ENCODE measurements around the gene FGF18.

DNA sequence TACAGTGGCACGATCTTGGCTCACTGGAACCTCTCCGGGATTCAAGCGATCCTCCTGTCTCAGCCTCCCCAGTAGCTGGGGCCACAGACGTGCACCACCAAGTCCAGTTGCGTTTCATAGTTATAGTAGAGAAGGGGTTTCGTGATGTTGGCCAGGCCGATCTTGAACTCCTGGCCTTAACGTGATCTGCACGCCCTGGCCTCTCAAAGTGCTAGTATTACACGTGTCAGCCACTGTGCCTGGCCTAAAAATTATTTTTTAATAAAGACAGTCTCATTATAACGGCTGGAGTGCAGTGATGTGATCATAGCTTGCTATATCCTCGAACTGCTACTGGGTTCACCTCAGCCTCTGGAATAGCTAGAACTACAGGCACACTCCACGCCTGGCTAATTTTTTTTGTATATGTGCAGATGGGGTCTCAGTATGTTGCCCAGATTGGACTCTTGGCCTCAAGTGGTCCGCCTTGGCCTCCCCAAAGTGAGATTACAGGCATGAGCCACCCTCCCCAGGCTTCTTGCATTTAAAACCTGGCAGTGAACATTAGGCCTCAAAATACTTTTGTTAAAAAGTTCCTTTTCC lies 27.4 kb upstream of the FGF18 start:
- TF ChIP-seq, protein P1, sequence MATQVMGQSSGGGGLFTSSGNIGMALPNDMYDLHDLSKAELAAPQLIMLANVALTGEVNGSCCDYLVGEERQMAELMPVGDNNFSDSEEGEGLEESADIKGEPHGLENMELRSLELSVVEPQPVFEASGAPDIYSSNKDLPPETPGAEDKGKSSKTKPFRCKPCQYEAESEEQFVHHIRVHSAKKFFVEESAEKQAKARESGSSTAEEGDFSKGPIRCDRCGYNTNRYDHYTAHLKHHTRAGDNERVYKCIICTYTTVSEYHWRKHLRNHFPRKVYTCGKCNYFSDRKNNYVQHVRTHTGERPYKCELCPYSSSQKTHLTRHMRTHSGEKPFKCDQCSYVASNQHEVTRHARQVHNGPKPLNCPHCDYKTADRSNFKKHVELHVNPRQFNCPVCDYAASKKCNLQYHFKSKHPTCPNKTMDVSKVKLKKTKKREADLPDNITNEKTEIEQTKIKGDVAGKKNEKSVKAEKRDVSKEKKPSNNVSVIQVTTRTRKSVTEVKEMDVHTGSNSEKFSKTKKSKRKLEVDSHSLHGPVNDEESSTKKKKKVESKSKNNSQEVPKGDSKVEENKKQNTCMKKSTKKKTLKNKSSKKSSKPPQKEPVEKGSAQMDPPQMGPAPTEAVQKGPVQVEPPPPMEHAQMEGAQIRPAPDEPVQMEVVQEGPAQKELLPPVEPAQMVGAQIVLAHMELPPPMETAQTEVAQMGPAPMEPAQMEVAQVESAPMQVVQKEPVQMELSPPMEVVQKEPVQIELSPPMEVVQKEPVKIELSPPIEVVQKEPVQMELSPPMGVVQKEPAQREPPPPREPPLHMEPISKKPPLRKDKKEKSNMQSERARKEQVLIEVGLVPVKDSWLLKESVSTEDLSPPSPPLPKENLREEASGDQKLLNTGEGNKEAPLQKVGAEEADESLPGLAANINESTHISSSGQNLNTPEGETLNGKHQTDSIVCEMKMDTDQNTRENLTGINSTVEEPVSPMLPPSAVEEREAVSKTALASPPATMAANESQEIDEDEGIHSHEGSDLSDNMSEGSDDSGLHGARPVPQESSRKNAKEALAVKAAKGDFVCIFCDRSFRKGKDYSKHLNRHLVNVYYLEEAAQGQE (IDR thresholded peaks at IDR 0.05) = no peak
- TF ChIP-seq, protein P2, sequence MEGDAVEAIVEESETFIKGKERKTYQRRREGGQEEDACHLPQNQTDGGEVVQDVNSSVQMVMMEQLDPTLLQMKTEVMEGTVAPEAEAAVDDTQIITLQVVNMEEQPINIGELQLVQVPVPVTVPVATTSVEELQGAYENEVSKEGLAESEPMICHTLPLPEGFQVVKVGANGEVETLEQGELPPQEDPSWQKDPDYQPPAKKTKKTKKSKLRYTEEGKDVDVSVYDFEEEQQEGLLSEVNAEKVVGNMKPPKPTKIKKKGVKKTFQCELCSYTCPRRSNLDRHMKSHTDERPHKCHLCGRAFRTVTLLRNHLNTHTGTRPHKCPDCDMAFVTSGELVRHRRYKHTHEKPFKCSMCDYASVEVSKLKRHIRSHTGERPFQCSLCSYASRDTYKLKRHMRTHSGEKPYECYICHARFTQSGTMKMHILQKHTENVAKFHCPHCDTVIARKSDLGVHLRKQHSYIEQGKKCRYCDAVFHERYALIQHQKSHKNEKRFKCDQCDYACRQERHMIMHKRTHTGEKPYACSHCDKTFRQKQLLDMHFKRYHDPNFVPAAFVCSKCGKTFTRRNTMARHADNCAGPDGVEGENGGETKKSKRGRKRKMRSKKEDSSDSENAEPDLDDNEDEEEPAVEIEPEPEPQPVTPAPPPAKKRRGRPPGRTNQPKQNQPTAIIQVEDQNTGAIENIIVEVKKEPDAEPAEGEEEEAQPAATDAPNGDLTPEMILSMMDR (IDR thresholded peaks at IDR 0.05; ENCODE audit: low read depth, low read length, missing input control) = no peak
- TF ChIP-seq YY1 (IDR thresholded peaks at IDR 0.05) (no peak), RAD21 (IDR thresholded peaks at IDR 0.05) (no peak), SP1 (IDR thresholded peaks at IDR 0.05) (no peak), GABPA (IDR thresholded peaks at IDR 0.05 in 1 of 2, conservative IDR thresholded peaks at IDR 0.05 in 1 of 2) (no peak), EGR1 (IDR thresholded peaks at IDR 0.05; ENCODE audit: low read depth in 2 of 2) (no peak), HNF4G (IDR thresholded peaks at IDR 0.05) (no peak), TAF1 (conservative IDR thresholded peaks at IDR 0.05) (no peak), FOXA2 (IDR thresholded peaks at IDR 0.05) (no peak), RXRA (IDR thresholded peaks at IDR 0.05) (no peak), JUND (IDR thresholded peaks at IDR 0.05) (no peak)
- TF ChIP-seq, protein P3, sequence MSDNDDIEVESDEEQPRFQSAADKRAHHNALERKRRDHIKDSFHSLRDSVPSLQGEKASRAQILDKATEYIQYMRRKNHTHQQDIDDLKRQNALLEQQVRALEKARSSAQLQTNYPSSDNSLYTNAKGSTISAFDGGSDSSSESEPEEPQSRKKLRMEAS (IDR thresholded peaks at IDR 0.05) = no peak
- TF ChIP-seq, protein P4, sequence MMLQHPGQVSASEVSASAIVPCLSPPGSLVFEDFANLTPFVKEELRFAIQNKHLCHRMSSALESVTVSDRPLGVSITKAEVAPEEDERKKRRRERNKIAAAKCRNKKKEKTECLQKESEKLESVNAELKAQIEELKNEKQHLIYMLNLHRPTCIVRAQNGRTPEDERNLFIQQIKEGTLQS (IDR thresholded peaks at IDR 0.05) = no peak
